ENCODE measurements around the gene GFOD2.

Gene GFOD2

DNA sequence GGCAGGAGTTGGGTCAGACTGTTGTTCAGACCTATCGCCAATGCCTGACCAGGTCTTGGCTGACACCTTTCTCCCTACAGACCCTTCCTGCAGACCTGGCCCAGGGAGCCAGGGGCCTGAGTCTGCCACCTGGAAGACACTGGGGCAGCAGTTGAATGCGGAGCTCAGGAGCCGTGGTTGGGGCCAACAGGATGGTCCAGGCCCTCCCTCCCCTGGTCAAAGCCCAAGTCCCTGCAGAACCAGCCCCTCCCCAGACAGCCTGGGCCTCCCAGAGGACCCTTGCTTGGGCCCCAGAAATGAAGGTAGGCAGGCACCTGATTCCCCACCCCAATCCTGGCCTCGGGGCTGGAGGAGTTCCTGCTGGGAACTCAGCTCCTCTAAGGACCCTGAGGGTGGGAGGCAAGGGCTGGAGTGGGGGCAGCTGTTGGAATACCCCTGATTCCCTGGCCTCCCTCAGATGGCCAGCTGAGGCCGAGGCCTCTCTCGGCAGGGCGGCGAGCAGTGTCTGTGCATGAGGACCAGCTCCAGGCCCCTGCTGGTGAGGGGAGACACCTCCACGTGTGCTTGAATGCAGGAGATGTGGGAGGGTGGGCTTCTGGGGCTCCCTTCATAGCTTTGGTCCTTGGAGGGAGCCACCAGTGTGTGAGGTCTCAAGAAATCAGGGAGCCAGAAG is 62.6 kb downstream of the GFOD2 start:
- DNase-seq = no peak

DNA sequence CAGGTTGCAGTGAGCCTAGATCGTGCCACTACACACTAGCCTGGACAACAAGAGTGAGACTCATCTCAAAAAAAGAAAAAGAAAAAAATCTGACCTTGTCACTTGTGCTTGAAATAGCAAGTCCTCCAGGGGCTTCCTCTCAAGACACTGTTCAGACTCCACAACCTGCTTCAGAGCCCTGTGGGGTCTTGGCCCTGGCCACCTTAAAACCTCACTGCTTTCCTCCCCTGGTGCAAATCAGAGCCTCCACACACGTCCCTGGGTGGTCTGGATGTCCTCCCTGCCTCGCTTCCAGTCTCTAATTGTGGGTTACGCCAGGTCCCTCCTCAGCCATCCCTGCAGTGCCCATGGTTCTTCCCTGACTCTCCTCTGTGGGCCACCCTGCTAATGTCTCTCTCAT is 63.8 kb downstream of the GFOD2 start:
- DNase-seq = no peak

DNA sequence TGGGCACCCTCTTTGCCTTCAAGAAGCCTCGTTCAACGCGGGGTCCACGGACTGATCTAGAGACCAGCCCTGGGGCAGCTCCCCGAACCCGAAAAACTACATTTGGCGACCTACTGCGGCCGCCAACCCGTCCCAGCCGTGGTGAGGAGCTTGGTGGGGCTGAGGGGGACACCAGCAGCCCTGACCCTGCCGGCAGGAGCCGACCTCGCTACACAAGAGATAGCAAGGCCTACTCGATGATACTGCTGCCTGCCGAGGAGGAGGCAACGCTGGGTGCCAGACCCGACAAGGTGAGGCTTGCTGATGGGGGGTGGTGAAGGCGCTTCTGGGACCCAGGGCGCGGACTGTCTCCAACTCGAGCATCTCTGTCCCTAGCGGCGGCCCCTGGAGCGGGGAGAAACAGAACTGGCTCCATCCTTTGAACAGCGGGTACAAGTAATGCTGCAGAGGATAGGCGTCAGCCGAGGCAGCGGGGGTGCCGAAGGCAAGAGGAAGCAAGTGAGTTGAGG is 64.7 kb downstream of the GFOD2 start:
- no peak for DNase-seq

DNA sequence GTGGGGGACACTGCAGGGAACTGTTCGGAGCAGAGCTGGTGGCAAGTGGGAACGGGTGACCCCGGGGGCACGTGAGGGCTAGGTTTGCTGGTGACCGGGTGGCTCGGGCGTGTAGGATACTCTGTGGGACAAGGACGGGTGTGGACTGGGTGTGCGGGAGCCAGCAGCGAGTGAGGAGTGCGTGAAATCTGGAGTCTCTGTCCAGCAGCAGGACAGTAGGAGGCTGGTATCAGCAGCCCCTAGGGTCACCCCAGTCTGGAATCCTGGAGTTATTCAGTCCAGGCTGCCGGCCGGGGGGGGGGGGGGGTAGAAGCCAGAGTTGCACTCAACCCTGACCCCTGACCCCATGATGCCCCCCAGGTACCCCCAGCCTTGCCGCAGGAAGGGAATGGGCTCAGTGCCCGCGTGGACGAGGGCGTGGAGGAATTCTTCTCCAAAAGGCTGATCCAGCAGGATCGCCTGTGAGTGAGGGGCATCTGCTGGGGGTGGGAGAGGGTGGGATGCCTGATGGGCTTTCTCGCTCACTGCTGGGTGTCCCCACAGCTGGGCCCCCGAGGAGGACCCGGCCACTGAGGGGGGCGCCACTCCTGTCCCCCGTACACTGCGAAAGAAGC is 65.2 kb downstream of the GFOD2 start:
- no peak for DNase-seq

DNA sequence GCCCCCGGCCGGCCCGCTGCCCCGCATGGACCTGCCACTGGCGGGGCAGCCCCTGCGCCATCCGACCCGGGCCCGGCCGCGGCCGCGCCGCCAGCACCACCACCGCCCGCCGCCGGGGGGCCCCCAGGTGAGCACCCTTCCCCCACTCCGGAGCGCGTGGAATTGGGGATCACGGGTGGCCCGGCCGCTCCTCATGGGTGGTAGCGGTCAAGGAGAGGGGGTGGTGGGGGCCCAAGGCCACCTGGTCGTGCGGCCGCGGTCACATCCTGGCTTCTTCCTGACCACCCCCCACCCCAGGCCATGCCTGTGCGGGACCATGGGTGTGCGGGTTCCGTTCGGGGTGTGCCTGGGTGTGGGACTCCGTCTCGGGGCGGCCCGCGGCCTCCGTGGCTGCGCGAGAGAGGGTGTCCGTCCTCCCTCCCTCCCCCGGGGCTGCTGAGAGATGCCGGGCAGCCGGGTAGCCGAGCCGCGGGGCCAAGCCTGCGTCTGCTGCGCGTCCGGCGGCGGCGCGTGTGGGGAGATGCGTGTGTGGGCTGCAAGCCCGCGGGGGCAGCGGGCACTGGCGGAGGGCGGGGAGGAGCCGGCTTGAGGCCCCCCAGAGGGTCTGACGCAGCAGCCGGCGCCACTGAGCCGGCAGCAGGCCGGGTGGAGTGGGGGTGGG is 65.9 kb downstream of the GFOD2 start:
- DNase-seq = no peak

DNA sequence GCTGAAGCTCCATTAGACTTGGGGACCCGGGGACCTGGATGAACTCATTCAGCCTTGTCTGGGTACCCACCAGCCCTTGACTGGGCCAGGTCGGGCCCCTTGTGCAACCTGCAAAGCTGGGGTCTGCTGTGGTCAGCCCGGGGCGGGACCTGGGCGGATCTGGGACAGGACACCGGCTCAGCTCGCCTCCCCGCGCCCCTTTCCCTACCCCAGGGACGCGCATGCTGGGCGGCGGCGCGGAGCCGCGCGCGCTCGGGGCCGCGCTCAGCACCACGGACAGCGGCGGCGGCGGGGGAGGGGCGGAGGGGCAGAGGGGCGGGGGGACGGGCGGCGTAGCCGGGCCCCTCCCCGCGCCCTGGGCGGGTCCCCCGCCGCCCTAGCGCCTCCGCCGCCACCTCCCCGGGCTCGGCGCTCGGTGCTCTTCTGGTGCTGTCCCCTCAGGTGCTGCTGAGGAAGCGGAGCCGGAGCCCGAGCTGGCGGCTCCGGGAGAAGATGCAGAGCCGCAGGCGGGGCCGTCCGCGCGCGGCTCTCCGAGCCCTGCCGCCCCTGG is 66.5 kb downstream of the GFOD2 start:
- DNase-seq = no peak

DNA sequence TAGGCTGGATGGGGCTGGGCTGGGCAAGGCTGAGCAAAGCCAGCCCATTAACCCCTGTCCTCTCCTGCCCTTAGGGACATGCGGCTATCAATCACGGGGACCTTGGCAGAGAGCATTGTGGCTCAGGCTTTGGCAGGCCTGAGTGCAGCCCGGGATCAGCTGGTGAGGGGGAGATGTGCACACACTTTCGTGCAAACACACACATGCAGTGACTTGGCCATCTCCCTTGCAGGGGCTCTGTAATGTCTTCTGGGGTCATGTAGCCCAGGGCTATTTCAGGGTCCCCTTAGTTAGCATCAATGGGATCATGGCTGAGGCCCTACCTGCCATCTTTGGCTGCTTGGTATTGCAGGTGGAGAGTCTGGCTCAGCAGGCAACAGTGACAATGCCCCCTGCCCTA is 67.3 kb downstream of the GFOD2 start:
- DNase-seq = no peak

DNA sequence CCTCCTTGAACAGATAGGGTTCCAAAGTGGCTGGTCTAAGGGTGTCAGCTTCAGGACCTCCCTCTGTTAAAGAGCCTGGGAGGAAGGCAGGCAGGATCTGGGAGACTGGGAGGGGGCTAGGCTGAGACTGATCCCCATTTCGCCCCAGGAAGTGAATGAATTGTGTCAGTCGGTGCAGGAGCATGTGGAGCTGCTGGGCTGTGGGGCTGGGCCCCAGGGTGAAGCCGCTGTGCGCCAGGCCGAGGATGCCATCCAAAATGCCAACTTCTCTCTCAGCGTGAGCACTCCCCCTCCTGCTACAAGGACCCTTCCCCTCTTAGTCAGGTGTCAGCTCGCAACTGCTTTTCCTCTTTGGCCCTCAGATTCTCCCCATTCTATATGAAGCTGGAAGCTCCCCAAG is 68.1 kb downstream of the GFOD2 start:
- DNase-seq = no peak

DNA sequence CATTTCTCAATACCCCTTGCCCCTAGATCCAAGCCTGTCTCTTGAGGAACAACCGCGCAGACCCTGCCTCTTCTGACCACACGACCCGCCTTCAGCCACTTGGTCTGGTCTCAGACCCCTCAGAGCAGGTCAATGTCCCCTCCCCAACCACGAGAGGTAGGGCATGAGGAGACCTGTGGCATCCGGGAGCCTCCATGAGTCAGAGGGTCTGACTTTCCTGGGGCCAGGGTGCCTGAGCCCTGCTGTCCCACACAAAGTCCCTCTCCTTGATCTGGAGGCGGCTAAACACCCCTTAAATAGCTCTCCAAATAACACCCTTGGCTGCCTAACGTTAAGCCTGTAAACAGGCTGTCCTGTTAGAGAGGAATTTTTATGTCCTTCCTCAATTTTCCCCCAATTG is 69.1 kb downstream of the GFOD2 start:
- no peak for DNase-seq

DNA sequence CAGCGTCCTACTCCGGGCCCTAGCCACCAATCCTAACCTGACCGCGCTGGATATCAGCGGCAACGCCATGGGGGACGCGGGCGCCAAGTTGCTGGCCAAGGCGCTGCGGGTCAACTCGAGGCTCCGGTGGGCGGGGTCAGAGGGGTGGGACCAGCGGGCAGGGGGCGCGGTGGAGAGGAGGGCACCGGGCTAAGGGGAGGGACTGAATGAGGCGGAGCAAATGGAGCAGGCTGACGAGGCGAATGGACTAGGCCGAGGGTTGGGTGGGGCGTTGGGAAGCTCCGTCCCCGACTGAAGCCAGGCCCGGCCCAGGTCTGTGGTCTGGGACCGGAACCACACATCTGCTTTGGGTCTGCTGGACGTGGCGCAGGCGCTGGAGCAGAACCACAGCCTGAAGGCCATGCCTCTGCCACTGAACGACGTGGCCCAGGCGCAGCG is 69.6 kb downstream of the GFOD2 start:
- DNase-seq = no peak

DNA sequence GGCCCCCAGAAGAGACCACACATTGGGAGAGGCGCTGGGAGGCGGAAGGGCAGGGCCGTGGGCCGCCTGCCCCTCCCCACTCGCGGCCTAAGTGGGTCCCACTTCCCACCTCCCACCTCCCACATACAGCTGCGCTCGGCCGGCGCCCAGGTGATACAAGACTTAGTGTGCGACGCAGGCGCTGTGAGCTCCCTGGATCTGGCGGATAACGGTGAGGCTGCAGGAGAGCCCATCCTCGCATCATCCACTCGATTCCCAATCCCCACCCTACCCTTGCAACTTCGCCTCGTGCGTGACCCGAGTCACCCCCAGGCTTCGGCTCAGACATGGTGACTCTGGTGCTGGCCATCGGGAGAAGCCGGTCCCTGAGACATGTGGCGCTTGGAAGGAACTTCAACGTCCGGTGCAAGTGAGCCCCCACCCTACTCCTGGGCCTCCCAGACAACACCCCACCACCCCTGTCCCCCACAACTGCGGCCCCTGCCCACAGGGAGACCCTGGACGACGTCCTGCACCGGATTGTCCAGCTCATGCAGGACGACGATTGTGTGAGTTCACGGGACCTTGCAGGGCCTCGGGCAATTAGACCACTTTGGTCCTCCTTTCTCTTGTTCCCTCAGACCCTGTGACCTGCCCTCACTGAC is 70.2 kb downstream of the GFOD2 start:
- no peak for DNase-seq

DNA sequence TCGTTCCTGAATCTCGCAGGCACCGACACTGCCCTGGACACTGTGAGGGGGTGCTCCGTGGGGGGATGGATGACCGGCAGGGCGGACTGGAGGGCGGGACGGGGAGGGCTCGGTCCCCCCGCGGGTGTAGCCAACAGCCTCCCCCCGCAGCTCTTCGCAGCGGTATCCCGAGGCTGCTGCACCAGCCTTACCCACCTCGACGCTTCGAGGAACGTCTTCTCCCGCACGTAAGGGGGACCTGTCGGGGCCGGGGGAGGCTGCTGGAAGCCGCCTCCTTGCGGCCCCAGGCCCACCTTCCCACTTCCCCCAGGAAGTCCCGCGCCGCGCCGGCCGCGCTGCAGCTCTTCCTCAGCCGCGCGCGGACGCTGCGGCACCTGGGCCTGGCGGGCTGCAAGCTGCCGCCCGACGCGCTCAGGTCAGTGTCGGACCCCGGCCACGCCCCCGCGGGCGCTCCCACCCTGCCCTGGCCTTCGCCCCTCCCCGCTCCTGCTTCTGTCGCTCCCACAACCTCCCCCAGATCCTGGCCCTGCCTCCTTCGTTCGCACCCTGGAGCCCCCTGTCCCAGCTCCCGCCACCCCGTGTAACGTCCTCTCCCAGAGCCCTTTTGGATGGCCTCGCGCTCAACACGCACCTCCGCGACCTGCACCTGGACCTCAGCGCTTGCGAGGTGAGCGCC is 70.9 kb downstream of the GFOD2 start:
- DNase-seq = no peak

DNA sequence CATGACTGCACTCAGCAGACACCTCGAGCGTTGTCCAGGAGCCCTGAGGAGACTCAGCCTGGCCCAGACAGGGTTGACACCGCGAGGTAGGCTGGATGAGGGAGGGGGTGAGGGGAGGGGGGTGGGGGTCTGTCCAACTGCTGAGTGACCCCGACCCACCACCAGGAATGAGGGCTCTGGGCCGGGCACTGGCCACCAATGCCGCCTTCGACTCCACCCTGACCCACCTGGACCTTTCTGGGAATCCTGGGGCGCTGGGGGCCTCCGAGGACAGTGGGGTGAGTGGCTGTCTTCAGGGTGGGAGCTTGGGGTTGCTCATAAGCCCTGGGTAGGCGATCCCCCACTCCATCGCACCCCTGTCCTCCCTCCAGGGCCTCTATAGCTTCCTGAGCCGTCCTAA is 71.4 kb downstream of the GFOD2 start:
- DNase-seq = no peak

DNA sequence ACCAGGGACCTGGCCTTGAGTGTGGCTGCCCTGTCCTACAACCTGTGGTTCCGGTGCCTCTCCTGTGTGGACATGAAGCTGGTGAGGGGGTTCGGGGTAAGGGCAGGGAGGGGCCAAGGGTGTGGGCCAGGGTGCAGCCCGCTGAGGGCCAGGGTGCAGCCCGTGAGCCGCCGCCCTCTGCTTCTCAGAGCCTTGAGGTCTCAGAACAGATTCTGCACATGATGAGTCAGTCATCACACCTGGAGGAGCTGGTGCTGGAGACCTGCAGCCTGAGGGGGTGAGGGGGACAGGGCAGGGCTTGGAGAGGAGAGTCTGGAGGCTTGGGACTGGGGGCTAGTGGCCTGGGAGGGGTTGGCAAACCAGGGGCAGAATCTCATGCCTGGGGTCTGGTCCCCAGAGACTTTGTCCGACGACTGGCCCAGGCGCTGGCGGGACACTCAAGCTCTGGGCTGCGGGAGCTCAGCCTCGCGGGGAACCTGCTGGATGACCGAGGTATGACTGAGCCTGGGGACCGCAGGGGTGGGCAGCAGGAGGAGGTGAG is 71.9 kb downstream of the GFOD2 start:
- no peak for DNase-seq

DNA sequence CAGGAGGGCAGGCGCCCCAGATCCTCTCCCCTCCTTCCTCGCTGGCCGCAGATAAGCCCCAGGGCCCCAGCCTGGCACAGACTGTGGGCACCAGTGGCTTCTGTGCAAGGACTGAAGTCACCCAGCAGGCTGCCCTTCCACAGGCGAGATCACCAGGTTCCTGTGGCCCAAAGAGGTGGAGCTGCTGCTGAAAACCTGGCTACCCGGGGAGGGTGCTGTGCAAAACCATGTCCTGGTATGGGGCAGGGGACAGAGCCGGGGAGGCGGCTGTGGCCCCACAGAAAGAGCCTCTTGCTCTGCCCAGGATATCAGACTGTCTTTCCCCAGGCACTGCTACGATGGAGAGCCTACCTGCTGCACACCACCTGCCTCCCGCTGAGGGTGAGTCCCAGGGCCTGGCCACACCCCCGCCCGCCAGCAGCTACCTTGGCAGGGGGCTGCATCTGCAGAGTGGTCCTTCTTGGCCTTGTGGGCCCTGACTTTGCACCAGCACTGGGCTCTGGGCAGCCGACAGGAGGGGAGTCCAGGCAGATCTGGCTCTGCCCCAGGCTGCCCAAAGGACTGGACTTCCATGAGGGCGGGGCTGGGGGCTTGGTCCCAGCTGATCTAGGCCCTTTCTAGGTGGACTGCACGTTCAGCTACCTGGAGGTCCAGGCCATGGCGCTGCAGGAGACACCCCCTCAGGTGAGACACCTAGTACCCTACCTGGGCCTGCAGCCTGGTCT is 73.6 kb downstream of the GFOD2 start:
- DNase-seq = no peak

DNA sequence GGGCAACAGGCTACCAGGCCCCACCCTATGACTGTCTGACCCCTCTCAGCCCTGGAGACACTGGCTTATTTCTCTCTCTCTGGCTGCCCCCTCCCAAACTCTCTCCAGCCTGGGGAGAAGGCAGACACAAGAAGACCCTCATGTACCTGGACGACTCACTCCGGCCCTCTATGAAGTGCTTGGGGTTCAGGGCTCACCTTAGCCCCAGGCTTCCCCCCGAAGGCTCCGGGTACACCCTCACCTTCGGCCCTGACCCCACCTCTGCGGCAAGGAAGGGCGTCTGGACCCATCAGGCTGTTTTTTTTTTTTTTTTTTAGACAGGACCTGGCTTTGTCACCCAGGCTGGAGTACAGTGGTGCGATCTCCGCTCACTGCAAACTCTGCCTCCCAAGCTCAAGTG is 75.1 kb downstream of the GFOD2 start:
- no peak for DNase-seq

DNA sequence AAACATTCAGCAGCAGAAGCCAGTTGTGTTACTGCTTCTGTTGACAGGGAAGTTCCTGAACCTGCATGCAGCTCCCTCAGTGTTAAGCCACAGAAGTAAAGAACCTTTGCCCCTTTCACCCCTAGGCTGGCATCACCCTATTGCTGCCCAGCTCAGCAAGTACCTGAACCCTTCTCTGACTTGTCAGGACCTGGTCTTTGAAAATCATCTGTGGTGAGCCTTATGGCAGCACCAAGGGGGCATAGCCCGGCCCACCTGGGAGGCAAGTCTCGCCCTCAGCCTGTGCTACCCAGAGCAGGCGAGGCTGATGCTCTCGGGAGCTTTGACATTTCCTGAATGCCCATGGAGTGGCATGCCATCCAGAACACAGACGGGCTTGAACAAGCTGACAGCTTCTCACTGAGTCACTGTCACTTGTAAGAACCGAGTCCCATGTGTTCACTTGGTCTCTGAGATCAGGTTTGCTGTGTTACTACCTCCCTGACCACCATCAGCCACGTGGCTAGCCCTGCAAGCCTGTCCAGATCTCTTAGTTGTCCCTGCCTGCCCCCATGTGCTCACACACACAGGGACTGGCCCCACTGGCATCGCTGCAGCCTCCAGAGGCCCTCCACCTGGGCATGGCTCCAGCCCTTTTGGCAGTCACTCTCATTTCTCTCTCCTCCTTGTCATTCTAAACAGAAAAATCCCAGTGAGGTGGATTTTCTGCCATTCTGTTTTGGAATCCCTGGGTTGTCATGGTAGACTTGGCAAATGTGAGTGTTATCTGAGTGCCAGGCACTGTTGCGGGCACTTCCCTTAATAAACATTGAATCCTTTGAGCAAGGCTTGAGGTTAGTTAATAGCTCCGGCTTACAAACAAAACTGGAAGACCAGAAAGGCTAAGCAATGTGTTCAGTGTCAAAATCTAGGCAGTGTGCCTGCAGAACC is 77.1 kb downstream of the GFOD2 start:
- DNase-seq = no peak

DNA sequence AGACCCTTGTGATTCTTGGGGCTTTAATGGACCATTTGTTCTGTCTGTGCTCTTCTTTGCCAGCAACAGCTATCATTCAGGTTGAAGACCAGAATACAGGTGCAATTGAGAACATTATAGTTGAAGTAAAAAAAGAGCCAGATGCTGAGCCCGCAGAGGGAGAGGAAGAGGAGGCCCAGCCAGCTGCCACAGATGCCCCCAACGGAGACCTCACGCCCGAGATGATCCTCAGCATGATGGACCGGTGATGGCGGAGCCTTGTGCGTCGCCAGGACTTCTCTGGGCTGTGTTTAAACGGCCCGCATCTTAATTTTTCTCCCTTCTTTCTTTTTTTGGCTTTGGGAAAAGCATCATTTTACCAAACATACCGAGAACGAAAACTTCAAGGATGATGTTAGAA is 81.5 kb downstream of the GFOD2 start:
- DNase-seq = no peak

DNA sequence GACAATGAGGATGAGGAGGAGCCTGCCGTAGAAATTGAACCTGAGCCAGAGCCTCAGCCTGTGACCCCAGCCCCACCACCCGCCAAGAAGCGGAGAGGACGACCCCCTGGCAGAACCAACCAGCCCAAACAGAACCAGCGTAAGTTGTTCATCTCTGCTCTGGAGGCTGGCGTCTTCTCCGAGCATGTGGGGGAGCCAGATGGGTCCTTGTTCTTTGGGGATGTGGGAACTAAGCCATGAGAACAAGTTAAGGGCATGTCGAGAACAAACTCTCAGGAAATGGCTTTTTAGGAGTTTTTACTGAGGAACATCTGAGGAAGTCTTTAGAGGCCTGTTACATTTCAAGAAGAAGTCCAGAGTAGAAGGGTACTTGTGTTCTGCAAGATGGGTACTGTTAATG is 82.4 kb downstream of the GFOD2 start:
- no peak for DNase-seq

DNA sequence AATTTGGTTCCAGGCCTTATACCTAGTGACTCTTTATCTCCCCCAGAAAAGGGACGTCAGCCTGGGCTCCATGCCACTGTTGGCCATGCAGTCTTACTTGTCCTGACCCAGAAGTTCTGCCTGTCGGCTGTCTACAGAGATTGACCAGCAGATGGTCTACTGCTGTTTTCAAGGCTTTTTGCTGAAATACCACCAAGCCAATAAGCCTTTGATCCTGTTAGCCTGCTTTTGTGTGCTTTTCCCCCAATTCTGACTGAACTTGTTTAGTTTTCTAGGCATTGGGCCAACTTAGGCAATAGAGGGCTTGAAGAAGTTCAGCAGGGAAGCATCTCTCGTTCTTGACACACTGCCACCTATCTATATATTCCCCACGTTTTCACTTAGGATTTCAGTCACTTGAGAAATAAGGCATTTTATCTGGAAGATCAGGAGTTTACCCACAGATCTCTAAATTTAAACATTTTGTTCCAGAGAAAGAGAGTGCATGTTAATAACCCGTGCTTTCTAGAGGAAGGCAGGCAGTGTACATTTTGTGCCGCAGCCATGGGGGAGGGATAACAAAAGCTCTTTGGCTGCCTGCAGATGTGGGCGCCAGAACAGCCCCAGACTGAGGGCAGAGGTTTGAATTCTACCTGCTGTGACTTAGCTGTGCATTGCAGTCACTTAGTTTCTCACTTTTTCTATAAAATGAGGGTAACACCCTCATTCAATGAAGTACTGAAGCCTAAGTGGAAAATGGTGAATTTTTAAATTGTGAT is 86.5 kb downstream of the GFOD2 start:
- no peak for DNase-seq
